A673 (cell line): ENCODE results near the gene CALR. TPM values are rescaled to one million over a fixed set of nuclear protein-coding genes. Genes with fewer than 3 reads are reported as not detected.

Experiments used
- BruUV-seq: library from RNA; stranded (reverse); fragments of 400-500 nt; replicated peaks from 2 replicates; lab custom pipeline; 2021; lab: Mats Ljungman, UMichigan
- CTCF ChIA-PET: fragments of 300-600 bp; sonication (Branson Sonifier 250); formaldehyde crosslinking; loops from one replicate; lab custom pipeline; 2022; ENCODE audit warnings: antibody characterized with exemption; lab: Charles Lee
- POLR2A ChIA-PET: fragments of 300-600 bp; sonication (Branson Sonifier 250); formaldehyde crosslinking; loops from one replicate; lab custom pipeline; 2022; ENCODE audit warnings: antibody characterized with exemption; ENCODE audit not compliant: low non-redundant PET; lab: Charles Lee
- DNase-seq: peaks from one replicate; pipeline ENCODE4 v3.0.0-alpha.2; 2015; ENCODE audit warnings: low spot score
- H3K27ac ChIP-seq: fragments of 200-600 bp; sonication (generic); 2 replicates; pipeline ENCODE4 v1.5.1; 2016; ENCODE audit warnings: mixed run types, low read depth, mild to moderate bottlenecking, mixed read lengths, antibody characterized with exemption, low read length; ENCODE audit not compliant: poor library complexity, severe bottlenecking
- H3K27me3 ChIP-seq: fragments of 200-600 bp; sonication (generic); replicated peaks from 2 replicates; pipeline ENCODE4 v1.6.1; 2017; ENCODE audit warnings: mixed run types, low read depth, mild to moderate bottlenecking, mixed read lengths, antibody characterized with exemption, low read length; ENCODE audit not compliant: insufficient read depth, poor library complexity
- H3K36me3 ChIP-seq: fragments of 200-600 bp; sonication (generic); 2 replicates; pipeline ENCODE4 v1.6.1; 2016; ENCODE audit warnings: mixed run types, mild to moderate bottlenecking, mixed read lengths, antibody characterized with exemption, low read length; ENCODE audit not compliant: insufficient read depth, poor library complexity, severe bottlenecking
- H3K4me1 ChIP-seq: fragments of 200-600 bp; sonication (generic); 2 replicates; pipeline ENCODE4 v1.6.1; 2017; ENCODE audit warnings: mixed run types, mild to moderate bottlenecking, mixed read lengths, antibody characterized with exemption, low read length; ENCODE audit not compliant: insufficient read depth, poor library complexity, severe bottlenecking
- H3K4me3 ChIP-seq: fragments of 200-600 bp; sonication (generic); 2 replicates; pipeline ENCODE4 v1.5.1; 2016; ENCODE audit warnings: low read depth, mixed run types, mild to moderate bottlenecking, mixed read lengths, low read length; ENCODE audit not compliant: poor library complexity, severe bottlenecking
- H3K9me3 ChIP-seq: fragments of 200-600 bp; sonication (generic); 2 replicates; pipeline ENCODE4 v1.6.1; 2016; ENCODE audit warnings: mixed run types, low read depth, mild to moderate bottlenecking, mixed read lengths, antibody characterized with exemption, low read length; ENCODE audit not compliant: poor library complexity, severe bottlenecking
- EZH2 ChIP-seq: fragments of 200-600 bp; sonication (generic); IDR thresholded peaks from 2 replicates; pipeline ENCODE4 v1.6.1; 2017; ENCODE audit warnings: borderline replicate concordance, low read depth, mild to moderate bottlenecking, mixed read lengths, antibody characterized with exemption, low read length; ENCODE audit not compliant: poor library complexity, severe bottlenecking
- intact Hi-C: fragments of 100-400 bp; cut with micrococcal nuclease; formaldehyde crosslinking; loops from one replicate; pipeline ENCODE4 v1.10.0; 2022; ENCODE audit not compliant: unreplicated experiment
- total RNA-seq: library from RNA; stranded (reverse); gene quantifications from 2 replicates; pipeline ENCODE4 v1.2.3, GENCODE V29; 2021
- TF ChIP-seq, protein P1 (sequence below): fragments of 300-800, 200-600 bp; sonication (generic); conservative IDR thresholded peaks from 2 replicates; pipeline ENCODE4 v1.5.1; 2017; ENCODE audit warnings: low read depth, mild to moderate bottlenecking, antibody characterized with exemption, low read length, moderate library complexity, mixed read lengths

CALR gene
- total RNA-seq, 1 experiment from 2014 or later, result 994 TPM

DNA sequence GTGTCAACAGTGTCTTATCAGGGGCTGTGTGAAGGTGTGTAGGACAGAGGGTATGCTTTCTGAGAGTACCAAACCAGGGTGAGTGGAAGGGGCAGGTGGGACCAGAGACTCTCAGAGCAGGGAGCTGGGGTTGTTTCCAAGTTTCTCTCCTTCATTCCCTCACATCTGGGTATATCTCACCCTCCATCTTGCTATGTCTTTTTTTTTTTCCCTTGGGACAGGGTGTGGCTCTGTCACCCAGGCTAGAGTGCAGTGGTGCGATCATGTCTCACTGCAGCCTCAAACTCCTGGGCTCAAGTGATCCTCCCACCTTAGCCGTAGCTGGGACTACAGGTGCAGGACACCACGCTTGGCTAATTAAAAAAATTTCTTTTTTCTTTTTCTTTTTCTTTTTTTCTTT lies 41.6 kb downstream of the CALR start:
- no peak for TF ChIP-seq EZH2
- TF ChIP-seq, protein P1, sequence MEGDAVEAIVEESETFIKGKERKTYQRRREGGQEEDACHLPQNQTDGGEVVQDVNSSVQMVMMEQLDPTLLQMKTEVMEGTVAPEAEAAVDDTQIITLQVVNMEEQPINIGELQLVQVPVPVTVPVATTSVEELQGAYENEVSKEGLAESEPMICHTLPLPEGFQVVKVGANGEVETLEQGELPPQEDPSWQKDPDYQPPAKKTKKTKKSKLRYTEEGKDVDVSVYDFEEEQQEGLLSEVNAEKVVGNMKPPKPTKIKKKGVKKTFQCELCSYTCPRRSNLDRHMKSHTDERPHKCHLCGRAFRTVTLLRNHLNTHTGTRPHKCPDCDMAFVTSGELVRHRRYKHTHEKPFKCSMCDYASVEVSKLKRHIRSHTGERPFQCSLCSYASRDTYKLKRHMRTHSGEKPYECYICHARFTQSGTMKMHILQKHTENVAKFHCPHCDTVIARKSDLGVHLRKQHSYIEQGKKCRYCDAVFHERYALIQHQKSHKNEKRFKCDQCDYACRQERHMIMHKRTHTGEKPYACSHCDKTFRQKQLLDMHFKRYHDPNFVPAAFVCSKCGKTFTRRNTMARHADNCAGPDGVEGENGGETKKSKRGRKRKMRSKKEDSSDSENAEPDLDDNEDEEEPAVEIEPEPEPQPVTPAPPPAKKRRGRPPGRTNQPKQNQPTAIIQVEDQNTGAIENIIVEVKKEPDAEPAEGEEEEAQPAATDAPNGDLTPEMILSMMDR, result no peak
- BruUV-seq, result no TSS peak
- Histone ChIP-seq H3K27me3 (no peaks in the 10 kb centered on the region), H3K9me3 (no peaks in the 10 kb centered on the region), H3K4me3 (no peak overlapping the region), H3K4me1 (peaks cover 6% of the 10 kb centered on the region), H3K27ac (no peak overlapping the region), H3K36me3 (no peaks in the 10 kb centered on the region)
- DNase-seq, result no peak
- POLR2A ChIA-PET, result interaction anchor here (0.6 kb wide), 1 partner anchor 43 kb away, joined by 3 read pairs; no protein-coding TSS in a partner anchor
- intact Hi-C loops, result loop anchor here (5.0 to 10.0 kb wide), 3 partner anchors 282 to 615 kb away; no protein-coding TSS in a partner anchor
- CTCF ChIA-PET, result interaction anchor here (0.7 kb wide), 1 partner anchor 125 kb away, joined by 4 read pairs; no protein-coding TSS in a partner anchor

DNA sequence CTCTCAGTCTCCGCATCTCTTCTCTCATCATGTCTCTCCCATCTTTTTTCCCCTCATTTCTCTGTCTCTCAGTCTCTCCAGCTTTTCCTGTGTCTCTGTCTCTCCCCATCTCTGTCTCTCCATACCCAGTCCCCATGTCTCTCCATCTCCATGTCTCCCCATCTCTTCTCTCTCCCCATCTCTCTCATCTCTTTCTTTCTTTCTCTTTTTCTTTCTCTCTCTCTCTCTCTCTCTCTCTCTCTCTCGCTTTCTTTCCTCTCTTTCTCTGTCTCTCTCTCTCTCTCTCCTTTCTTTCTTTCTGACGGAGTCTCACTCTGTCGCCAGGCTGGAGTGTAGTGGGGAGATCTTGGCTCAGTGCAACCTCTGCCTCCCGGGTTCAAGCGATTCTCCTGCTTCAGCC lies 44.2 kb downstream of the CALR start:
- no peaks in the 10 kb centered on the region for H3K27me3 ChIP-seq
- intact Hi-C loops, result loop anchor here (1.0 kb wide), 2 partner anchors 79 to 111 kb away; no protein-coding TSS in a partner anchor
- ChIA-PET POLR2A (no interaction called here), CTCF (interaction anchor here (1.5 kb wide), 1 partner anchor 111 kb away, joined by 7 read pairs; no protein-coding TSS in a partner anchor)
- peaks cover 6% of the 10 kb centered on the region for H3K4me1 ChIP-seq
- no peak for DNase-seq
- H3K9me3 ChIP-seq, result no peaks in the 10 kb centered on the region
- no peak for TF ChIP-seq EZH2
- TF ChIP-seq, protein P1, result no peak
- no peak overlapping the region for H3K27ac ChIP-seq
- BruUV-seq, result no TSS peak
- no peak overlapping the region for H3K4me3 ChIP-seq
- H3K36me3 ChIP-seq, result no peaks in the 10 kb centered on the region

DNA sequence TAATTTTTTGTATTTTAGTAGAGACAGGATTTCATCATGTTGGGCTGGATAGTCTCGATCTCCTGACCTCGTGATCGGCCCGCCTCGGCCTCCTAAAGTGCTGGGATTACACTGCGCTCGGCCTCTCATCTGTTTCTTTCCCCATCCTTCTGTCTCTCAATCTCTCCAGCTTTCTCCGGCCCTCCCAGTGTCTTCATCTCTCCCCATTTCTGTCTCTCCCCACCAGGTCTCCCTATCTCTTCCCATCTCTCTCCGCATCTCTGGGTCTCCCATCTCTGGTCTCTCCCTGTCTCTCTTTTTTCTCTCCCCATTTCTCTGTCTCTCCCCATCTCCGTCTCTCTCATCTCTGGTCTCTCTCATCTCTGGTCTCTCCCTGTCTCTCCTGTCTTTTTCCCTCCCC lies 44.7 kb downstream of the CALR start:
- H3K27me3 ChIP-seq, result no peaks in the 10 kb centered on the region

More for the DNA sequence above, 44.7 kb downstream of the CALR start:
- no TSS peak for BruUV-seq
- no peak for DNase-seq
- H3K36me3 ChIP-seq, result no peaks in the 10 kb centered on the region
- TF ChIP-seq, protein P1, result no peak
- TF ChIP-seq EZH2, result no peak
- H3K4me1 ChIP-seq, result peaks cover 6% of the 10 kb centered on the region
- no peaks in the 10 kb centered on the region for H3K9me3 ChIP-seq
- ChIA-PET POLR2A (no interaction called here), CTCF (interaction anchor here (1.0 to 2.1 kb wide), 3 partner anchors 30 to 111 kb away, joined by 4 to 14 read pairs (median 7); no protein-coding TSS in a partner anchor)
- no peak overlapping the region for H3K27ac ChIP-seq
- H3K4me3 ChIP-seq, result peak overlapping the region; percentile 48
- intact Hi-C loops, result loop anchor here (1.0 kb wide), 2 partner anchors 78 to 110 kb away; no protein-coding TSS in a partner anchor
